GM19043 (cell line): ENCODE measurements around the gene PARN.
"Not testable (repeated sequence)": the region's sequence is repeated elsewhere in the genome, so short reads cannot be mapped to it uniquely, and the experiment has no call there.

Source experiments
- ATAC-seq: cut with Tn5 transposase; IDR thresholded peaks from one replicate; pipeline ENCODE4 v1.9.1; 2021; ENCODE audit warnings: low read depth; ENCODE audit not compliant: unreplicated experiment

Gene PARN

DNA sequence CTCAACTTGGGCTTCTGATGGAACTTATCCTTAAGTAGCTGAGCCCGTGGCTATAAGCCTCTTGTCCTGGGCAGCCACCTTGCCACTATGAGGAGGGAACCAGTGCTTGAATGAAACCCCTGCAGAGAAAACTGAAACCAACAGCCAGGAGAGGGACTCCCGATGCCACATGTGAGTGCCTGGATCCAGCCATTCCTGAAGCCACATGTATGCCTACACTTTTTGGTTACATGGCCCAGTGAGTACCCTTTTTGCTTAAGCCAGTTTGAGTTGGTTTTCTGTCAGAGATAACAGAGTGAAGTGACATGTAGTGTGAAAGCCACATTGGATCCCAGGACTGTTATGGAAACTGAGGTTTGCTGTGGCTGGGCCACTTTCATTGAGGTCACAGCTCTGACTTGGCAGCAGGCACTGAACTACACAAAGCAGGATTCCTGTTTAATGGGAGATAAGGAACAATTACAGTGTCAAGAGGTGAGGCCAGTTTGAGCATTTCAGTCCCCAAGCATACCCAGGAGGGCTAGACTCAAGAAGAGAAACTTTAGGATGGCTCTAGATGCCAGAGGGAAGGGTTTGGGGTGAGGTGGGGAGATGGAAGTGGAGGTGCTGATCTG is 222.2 kb downstream of the PARN start:
- no peak for ATAC-seq

DNA sequence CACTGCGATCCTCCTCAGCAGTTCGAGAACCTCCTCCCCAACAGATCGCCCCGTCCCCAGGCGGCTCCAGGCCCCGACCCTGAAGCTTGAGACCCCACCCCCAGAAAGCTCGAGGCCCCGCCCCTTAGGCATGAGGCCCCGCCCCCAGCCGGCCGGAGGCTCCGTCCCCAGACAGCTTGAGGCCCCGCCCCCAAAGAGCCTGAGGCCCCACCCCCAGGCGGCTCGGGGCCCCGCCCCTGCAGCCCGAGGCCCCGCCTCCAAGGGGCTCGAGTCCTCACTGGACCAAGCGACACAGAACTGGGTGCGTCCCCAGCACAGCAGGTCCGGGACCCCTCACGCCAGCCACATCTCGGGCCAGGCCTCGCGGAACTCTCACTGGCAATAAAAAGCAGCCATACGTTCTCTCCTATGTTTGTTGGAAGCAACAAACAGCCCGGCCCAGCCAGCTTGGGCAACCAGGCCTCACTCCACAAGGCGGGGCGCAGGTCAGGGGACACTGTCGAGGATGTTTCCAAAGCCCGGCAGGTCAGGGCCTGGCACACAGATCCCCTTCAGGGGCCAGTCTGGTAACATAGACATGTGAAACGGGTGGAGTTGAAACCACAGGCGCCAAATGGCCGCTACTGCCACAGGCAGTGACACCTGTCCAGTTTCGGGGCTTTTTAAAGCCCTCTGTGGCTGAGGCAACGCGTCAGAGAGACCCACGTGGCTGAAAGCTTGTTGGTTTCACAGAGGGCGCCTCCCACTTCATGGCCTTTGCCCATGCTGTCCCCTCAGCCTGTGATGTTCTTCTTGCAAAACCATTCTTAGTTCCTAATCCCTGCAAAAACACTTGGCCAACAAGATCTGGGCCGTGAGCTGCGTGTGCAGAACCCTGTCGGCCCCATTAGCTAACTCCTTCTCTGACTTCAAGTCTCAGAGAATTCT is 224.2 kb downstream of the PARN start:
- ATAC-seq: peak; percentile 85

DNA sequence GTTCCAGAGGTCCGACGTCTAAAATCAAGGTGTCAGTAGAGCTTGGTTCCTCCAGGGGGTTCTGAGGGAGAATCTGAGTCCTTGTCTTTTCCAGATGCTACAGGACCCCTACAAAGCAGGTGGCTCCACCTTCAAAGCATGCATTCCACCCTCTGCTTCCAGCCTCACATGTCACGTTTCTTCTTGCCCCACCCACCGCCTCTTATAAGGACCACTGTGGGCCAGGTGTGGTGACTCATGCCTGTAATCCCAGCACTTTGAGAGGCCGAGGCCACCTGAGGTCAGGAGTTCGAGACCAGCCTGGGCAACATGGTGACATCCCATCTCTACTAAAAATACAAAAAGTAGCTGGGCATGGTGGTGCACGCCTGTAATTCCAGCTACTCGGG is 227.1 kb downstream of the PARN start:
- not testable (repeated sequence) for ATAC-seq

DNA sequence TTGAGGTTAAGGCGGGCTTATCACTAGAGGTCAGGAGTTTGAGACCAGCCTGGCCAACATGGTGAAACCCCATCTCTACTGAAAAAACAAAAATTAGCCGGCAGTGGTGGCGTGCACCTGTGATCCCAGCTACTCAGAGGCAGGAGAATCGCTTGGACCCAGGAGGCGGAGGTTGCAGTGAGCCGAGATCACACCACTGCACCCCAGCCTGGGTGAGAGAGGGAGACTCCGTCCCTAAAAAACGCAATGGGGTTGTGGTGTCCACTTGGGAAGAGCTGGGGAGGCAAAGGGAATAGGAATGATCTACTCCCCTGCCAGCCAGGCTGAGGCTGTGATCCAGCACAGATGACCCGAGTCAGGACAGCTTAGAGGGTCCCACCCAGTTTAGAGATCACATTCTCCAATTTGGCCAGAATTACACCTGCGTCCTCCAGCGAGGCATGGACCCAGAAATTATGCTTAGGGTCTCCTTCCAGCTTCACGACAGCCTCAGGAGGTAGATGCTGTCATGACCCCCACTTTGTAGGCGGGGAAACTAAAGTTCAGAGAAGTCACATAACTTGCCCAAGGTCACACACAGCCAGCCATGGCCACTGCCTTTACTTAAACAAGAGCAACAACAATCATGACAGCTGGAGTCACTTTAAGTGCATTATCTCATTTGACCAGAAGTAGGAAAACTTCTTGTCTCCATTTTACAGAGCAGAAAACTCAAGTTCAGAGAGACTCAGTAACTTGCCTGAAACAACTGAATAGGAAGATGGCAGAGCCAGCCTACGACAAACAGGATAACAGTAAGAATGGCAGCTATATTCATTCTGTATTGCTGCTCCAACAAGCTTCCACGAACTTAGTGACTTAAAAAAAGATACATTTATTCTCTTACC is 227.7 kb downstream of the PARN start:
- not testable (repeated sequence) for ATAC-seq

DNA sequence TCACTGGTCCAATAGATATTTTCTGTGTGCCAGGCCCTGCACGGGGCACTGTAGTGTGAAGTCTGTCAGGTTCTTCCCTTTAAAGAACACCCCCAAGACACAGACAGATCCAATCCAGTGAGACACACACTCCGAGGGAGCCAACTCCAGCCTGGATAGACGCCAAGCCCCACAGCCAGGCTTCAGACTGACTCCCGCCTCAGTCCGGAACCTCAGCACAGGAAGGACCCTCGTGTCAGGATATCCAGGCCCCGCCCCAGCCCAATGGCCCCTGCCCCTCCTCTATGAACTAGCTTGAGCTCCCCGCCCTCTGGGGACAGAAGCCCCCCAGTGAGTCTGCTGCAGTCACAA is 228.4 kb downstream of the PARN start:
- not testable (repeated sequence) for ATAC-seq

- not testable (repeated sequence) for ATAC-seq
These were observed 228.9 kb downstream of the PARN start for GRCh38 chr16:14400978-14401710.

DNA sequence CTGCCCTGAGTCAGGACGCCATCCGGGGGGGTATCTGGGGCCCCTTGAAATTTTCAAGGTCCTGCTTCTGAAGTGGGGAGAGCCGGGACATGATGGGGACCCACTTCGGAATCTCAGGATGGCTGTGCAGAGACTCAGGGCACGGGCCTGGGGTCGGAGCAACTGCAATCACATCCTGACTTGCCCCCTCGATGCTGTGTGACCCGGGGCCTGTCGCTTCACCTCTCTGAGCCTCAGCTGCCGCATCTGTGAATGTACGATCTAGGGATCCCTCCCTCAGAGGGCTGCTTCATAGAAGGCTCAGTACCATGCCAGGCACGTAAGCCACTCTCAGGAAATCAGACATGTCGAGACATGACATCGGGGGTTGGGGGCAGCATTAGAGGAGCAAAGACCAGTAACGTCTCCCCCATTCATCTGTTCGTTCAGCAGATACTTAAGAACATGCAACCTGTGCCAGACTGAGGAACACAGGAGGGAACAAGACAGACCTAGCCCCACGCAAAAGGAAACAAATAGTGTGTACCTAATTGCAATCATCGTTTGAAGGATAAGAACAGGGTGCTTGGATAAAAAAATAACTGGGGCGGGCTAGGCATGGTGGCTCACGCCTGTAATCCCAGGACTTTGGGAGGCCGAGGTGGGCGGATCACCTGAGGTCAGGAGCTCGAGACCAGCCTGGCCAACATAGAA is 229.6 kb downstream of the PARN start:
- ATAC-seq: no peak

GRCh38 chr16:14399378-14400284 is 230.4 kb downstream of the PARN start:
- ATAC-seq: no peak

DNA sequence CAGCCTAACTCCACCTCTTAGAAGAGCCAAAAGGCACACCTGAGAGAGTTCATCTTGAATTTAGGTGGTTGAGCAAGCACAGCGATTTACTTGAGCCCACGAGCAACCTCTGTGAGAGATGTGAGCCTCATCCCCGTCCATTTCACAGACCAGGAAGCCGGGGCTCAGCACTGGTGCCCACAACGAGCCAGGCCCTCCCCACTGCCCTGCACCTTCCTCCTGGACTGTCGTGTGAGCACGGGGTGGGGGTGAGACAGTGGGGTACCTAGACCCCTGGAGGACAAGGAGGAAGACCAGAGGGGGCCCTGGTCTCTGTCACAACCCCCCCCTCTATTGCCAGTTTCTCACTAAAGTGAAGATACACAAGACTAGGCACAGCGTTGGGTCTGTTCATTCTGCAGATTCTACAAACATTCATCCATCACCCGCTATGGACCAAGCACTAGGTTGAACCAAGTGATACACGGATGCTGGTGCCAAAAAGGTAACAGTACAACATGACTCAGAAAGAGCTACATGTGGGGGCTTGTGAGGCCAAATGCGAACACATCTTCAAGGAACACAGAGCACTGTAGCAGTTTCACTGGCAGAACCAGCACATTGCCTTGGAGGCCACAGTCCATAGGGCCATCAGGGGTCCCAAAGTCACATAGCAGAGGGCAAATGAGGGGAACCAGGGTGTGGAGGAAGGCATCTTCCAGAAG is 231.9 kb downstream of the PARN start:
- ATAC-seq: no peak

GRCh38 chr16:14395710-14396304 is 234.3 kb downstream of the PARN start:
- not testable (repeated sequence) for ATAC-seq

DNA sequence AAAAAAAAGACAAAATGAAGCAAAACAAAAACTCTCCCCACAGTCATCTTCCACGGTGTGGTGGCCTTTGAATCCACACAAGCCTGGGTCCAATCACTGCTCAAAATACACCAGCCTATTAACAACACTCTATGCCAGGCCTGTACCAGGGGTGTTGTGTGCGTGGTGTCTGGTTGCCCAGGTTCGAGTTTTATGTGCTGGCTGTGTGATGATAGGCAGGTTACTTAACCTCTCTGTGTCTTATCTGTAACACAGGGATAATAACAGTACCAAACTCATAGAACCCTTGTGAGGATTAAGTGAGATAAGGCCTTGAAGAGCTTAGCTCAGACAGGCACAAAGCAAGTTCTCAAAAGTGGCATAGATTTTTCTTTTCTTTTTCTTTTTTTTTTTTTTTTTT is 235.2 kb downstream of the PARN start:
- no peak for ATAC-seq

DNA sequence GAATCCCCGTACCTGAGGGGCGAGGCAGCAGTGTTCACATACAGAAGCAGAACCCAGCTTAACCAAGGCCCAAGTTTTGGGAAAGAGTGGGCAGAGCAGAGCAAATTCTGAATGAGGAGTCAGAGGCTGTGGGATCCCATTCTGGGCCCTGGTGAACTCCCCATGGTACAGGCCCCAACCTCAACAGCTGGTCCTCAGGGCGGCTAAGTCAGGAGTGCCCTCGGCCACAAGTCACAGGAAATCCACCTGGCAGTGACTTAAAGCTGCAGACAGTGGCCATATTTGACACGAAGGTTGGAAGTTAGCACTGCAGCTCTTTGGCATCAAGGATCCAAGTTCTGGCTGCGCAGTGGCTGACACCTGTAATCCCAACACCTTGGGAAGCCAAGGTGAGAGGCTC is 237.1 kb downstream of the PARN start:
- no peak for ATAC-seq

GRCh38 chr16:14389359-14389758 is 240.7 kb downstream of the PARN start:
- ATAC-seq: no peak

DNA sequence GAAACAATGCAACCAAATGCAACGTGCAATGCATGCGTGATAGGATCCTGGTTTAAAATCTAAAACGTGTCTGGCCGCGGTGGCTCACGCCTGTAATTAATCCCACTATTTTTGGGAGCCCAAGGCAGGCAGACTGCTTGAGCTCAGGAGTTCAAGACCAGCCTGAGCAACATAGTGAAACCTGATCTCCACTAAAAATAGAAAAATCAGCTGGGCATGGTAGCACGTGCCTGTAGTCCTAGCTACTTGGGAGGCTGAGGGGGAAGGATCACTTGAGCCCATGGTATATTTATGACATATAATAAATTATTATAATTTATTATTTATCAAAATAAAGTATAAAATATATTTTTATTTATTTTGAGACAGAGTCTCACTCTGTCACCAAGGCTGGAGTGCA is 241.8 kb downstream of the PARN start:
- no peak for ATAC-seq

DNA sequence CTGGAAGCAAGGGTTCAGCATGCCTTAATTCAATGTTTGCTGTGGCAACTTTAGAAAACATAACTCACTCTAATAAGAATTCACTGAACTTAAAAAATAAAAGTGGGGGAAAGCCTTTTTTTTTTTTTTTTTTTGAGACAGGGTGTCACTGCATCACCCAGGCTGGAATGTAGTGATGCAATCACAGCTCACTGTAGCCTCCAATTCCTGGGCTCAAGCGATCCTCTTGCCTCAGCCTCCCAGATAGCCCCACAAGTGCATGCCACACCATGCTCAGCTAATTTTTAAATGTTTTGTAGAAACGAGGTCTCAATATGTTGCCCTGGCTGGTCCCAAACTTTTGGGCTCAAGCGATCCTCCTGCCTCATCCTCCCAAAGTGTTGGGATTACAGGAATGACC is 243.9 kb downstream of the PARN start:
- no peak for ATAC-seq
